Mononuclear cell (primary cell): ENCODE measurements around the gene WDR49. TPM values are rescaled to one million over a fixed set of nuclear protein-coding genes. Genes with fewer than 3 reads are reported as not detected.

Experiments used
- H3K27me3 ChIP-seq: 2 replicates; pipeline ENCODE4 v1.6.0; 2011; ENCODE audit warnings: low read length, control low read depth; ENCODE audit not compliant: insufficient read depth
- H3K4me1 ChIP-seq: 2 replicates; pipeline ENCODE4 v1.5.1; 2011; ENCODE audit warnings: mild to moderate bottlenecking, low read length, control low read depth; ENCODE audit not compliant: insufficient read depth
- H3K4me3 ChIP-seq: 2 replicates; pipeline ENCODE4 v1.5.1; 2011; ENCODE audit warnings: mild to moderate bottlenecking, low read length, moderate library complexity
- H3K9me3 ChIP-seq: 2 replicates; pipeline ENCODE4 v1.5.1; 2011; ENCODE audit warnings: low read depth, mild to moderate bottlenecking, control low read depth, low read length
- total RNA-seq: library from RNA; depleted of rRNA; stranded (reverse); fragments of >200 nt; gene quantifications from one replicate; pipeline ENCODE4 v1.2.3, GENCODE V29; 2012

The WDR49 gene
- total RNA-seq, 1 donor, result 4.8 TPM

GRCh38 chr3:167441256-167441655, 212.5 kb downstream of the WDR49 start:
- Histone ChIP-seq H3K9me3 (no peaks in the 10 kb centered on the region), H3K4me3 (no peak overlapping the region), H3K27me3 (no peaks in the 10 kb centered on the region), H3K4me1 (no peaks in the 10 kb centered on the region)

GRCh38 chr3:167437428-167438139, 216.2 kb downstream of the WDR49 start:
- no peaks in the 10 kb centered on the region for H3K4me1 ChIP-seq
- H3K4me3 ChIP-seq, result no peak overlapping the region
- no peaks in the 10 kb centered on the region for H3K9me3 ChIP-seq
- H3K27me3 ChIP-seq, result no peaks in the 10 kb centered on the region

Other genes with a start within 250 kb of the WDR49 start
- not detected for gene SERPINI2, start 179.9 kb downstream of the WDR49 start, total RNA-seq
- 82.0 TPM for gene PDCD10, start 81.0 kb upstream of the WDR49 start, total RNA-seq
- gene SERPINI1, start 81.8 kb upstream of the WDR49 start, total RNA-seq, result 2.5 TPM